PFSK-1 (cell line): ENCODE data around the gene UBASH3A.

Source experiments
- FOXP2 ChIP-seq: optimal IDR thresholded peaks from 2 replicates; pipeline ENCODE3; 2011; ENCODE audit warnings: borderline replicate concordance, control low read depth, inconsistent platforms; ENCODE audit not compliant: insufficient read depth; ENCODE audit errors: extremely low read length, extremely low read depth
- POLR2AphosphoS5 ChIP-seq: IDR thresholded peaks from 2 replicates; pipeline ENCODE4 v1.6.1; 2012; ENCODE audit warnings: low read depth, mild to moderate bottlenecking, control low read depth, low read length, moderate library complexity
- SIN3A ChIP-seq: IDR thresholded peaks from 2 replicates; pipeline ENCODE4 v1.6.1; 2012; ENCODE audit warnings: mild to moderate bottlenecking, low read length, moderate library complexity, borderline replicate concordance; ENCODE audit not compliant: insufficient read depth
- TAF1 ChIP-seq: IDR thresholded peaks from 2 replicates; pipeline ENCODE4 v1.6.1; 2012; ENCODE audit warnings: low read length, control low read depth, borderline replicate concordance; ENCODE audit not compliant: insufficient read depth
- TF ChIP-seq, protein P1 (sequence below), 2 experiments: IDR thresholded peaks; 2 replicates each; pipeline versions ENCODE4 v1.6.1 to v1.8.0; 2011 to 2012; ENCODE audit warnings: low read depth in 2 of 2, low read length in 2 of 2, control low read depth in 1 of 2, inconsistent platforms in 1 of 2, mild to moderate bottlenecking in 1 of 2, moderate library complexity in 1 of 2; ENCODE audit not compliant: insufficient read depth in 1 of 2

DNA sequence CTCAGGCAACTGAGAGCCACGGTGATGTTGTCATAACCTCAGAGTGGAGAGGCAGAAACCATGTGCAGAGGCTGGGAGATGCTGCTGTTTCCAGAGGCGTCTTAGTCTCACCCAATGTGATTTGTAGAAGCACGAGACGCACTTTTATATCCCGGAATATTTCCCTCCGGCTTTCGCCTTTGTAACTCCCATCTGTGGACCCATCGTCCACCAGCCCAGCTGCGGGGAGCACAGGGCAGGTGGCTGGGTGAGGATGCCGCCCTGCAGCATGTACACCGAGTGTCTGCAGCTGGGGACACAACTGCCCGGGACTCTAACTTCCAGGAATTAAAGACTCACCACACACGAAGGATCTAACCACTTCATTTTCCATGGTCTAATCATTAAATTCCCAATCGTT is 43.5 kb downstream of the UBASH3A start:
- TF ChIP-seq SIN3A, result no peak
- TF ChIP-seq, protein P1, sequence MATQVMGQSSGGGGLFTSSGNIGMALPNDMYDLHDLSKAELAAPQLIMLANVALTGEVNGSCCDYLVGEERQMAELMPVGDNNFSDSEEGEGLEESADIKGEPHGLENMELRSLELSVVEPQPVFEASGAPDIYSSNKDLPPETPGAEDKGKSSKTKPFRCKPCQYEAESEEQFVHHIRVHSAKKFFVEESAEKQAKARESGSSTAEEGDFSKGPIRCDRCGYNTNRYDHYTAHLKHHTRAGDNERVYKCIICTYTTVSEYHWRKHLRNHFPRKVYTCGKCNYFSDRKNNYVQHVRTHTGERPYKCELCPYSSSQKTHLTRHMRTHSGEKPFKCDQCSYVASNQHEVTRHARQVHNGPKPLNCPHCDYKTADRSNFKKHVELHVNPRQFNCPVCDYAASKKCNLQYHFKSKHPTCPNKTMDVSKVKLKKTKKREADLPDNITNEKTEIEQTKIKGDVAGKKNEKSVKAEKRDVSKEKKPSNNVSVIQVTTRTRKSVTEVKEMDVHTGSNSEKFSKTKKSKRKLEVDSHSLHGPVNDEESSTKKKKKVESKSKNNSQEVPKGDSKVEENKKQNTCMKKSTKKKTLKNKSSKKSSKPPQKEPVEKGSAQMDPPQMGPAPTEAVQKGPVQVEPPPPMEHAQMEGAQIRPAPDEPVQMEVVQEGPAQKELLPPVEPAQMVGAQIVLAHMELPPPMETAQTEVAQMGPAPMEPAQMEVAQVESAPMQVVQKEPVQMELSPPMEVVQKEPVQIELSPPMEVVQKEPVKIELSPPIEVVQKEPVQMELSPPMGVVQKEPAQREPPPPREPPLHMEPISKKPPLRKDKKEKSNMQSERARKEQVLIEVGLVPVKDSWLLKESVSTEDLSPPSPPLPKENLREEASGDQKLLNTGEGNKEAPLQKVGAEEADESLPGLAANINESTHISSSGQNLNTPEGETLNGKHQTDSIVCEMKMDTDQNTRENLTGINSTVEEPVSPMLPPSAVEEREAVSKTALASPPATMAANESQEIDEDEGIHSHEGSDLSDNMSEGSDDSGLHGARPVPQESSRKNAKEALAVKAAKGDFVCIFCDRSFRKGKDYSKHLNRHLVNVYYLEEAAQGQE (IDR thresholded peaks at IDR 0.05; ENCODE audit: insufficient read depth in 1 of 2, low read depth in 2 of 2, low read length in 2 of 2), result no peak
- no peak for TF ChIP-seq POLR2AphosphoS5
- no peak for TF ChIP-seq TAF1
- no peak for TF ChIP-seq FOXP2
